GM19193 (cell line): Measurements from ENCODE around the gene DUSP15.

Source experiments
- POLR2A ChIP-seq: IDR thresholded peaks from 4 replicates; pipeline ENCODE4 v1.6.1; 2011; ENCODE audit not compliant: insufficient read depth, insufficient read length; ENCODE audit errors: extremely low read depth

Gene DUSP15

GRCh38 chr20:31824554-31825313 is 45.6 kb downstream of the DUSP15 start:
- TF ChIP-seq POLR2A, result no peak

DNA sequence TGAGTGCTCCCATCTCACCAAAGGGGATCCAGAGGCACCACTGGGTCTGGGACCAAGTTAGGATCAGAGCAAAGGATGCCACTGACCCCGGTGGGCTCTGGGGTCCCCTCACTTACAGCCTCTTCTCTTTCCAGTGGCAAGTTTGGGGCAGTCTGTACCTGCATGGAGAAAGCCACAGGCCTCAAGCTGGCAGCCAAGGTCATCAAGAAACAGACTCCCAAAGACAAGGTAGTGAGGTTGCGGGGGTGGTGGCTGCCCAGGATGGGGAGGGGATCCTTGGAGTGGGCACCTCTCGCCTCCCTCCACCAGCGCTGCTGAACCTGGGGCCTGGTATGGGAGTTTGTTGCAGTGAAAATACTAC is 46.2 kb downstream of the DUSP15 start:
- no peak for TF ChIP-seq POLR2A

DNA sequence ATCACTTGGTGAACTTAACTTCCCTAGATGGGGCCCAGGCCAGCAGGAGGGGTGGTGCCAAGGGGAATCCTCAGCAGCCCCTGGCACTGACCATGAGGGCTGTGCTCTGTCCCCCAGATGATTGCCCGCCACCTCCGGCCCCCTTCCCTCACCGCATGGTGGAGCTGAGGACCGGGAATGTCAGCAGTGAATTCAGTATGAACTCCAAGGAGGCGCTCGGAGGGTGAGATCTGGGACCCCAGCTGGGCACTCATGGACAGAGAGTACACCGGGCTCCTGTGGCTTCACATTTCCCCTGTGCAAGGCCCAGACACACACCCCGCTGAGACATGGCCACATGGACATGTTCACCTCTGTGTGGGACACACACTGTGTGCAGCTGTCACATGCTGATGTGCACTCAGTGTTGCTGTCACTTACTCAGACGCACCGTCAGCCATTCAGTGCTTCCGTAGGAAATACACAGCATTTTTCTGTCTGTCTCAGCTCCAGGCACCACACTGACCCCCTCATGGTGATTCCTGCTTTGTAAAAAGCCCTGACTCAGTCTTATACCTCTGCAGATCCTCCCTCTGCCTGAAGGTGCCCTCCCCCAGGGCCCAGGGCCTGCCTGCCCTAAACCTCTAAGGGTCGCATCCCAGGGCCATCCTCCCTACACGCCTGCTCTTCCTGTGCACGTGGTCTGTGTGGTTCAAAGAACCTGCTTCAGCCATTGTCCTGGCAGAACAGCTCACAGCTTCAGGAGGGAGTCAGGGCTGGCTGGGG is 46.8 kb downstream of the DUSP15 start:
- TF ChIP-seq POLR2A, result no peak

- TF ChIP-seq POLR2A, result no peak
These were observed 47.7 kb downstream of the DUSP15 start for GRCh38 chr20:31822421-31823330.

DNA sequence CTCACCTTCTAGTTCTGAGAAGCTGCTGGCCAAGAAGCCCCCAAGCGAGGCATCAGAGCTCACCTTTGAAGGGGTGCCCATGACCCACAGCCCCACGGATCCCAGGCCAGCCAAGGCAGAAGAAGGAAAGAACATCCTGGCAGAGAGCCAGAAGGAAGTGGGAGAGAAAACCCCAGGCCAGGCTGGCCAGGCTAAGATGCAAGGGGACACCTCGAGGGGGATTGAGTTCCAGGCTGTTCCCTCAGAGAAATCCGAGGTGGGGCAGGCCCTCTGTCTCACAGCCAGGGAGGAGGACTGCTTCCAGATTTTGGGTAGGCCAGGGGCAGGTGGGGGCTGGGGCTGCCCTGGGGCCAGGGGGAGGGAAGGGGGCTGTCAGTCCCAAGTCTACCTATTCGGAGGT is 48.9 kb downstream of the DUSP15 start:
- TF ChIP-seq POLR2A, result no peak

DNA sequence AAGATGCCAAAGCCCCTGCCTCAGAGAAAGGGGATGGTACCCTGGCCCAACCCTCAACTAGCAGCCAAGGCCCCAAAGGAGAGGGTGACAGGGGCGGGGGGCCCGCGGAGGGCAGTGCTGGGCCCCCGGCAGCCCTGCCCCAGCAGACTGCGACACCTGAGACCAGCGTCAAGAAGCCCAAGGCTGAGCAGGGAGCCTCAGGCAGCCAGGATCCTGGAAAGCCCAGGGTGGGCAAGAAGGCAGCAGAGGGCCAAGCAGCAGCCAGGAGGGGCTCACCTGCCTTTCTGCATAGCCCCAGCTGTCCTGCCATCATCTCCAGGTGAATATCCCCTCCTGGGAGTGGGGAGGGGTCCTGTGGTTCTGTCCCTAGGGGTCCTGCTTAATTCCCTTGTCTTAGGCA is 50.1 kb downstream of the DUSP15 start:
- TF ChIP-seq POLR2A, result no peak

DNA sequence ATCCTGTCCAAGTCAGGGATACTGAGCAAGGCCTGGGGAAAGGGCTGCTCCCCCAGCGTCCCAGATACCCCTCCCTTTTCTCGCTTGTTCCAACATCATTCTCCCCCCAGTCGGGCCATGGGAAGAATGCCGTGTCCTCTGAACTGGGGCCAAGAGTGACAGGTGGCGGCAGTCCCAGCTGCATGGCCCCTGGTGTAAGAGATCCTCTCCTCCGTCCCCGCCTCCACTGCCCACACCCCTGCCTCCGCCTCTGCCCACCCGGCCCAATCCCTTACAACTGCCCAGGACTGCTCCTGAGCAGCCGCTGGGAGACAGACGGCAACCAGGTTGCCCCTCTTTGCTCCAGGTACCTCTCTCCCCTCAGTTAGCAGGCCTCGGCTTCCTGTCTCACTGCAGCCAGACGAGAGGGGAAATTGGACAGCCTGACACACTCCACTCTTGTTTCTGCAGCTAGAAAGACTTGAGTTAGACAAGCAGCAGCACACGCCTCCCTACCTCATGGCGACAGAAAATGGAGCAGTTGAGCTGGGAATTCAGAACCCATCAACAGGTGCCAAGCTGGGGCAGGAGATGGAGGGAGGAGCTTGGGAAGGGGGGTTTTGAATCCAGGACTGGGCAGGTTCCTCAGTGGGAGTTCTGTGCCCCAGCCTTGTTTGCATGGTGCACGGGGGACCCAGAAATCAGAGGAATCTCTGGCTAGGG is 51.1 kb downstream of the DUSP15 start, which contains the start of gene MYLK2:
Gene MYLK2 (plus strand): TSS at position 274 of the 702 bp plus-strand sequence. CDS start 225 bp downstream, at position 499.
- TF ChIP-seq POLR2A, result no peak

GRCh38 chr20:31818376-31818908 is 51.9 kb downstream of the DUSP15 start:
- no peak for TF ChIP-seq POLR2A

GRCh38 chr20:31817461-31817860 is 52.9 kb downstream of the DUSP15 start:
- no peak for TF ChIP-seq POLR2A

GRCh38 chr20:31816221-31816620 is 54.1 kb downstream of the DUSP15 start:
- TF ChIP-seq POLR2A, result no peak

GRCh38 chr20:31815408-31816188 is 54.7 kb downstream of the DUSP15 start:
- TF ChIP-seq POLR2A, result no peak

- TF ChIP-seq POLR2A, result no peak
These were observed 56.7 kb downstream of the DUSP15 start for GRCh38 chr20:31813611-31814010.
